Chondrocyte (in vitro differentiated cells): ENCODE data around the gene JMJD7. TPM values are rescaled to one million over a fixed set of nuclear protein-coding genes. Genes with fewer than 3 reads are reported as not detected.

ENCODE experiments used
- DNase-seq: peaks from one replicate; pipeline ENCODE4 v3.0.0; 2021; ENCODE audit warnings: mixed read lengths, low spot score
- H3K27ac Mint-ChIP-seq: one replicate; pipeline ENCODE4 v1.8.0; 2021; ENCODE audit warnings: mild to moderate bottlenecking, moderate library complexity, mixed read lengths; ENCODE audit not compliant: unreplicated experiment
- H3K27me3 Mint-ChIP-seq: 2 replicates; pipeline ENCODE4 v1.8.0; 2021; ENCODE audit warnings: low read depth, mixed read lengths
- H3K36me3 Mint-ChIP-seq: 2 replicates; pipeline ENCODE4 v1.8.0; 2021; ENCODE audit warnings: low read depth, mixed read lengths
- H3K4me1 Mint-ChIP-seq: 2 replicates; pipeline ENCODE4 v1.8.0; 2021; ENCODE audit warnings: low read depth, mild to moderate bottlenecking, mixed read lengths
- H3K4me3 Mint-ChIP-seq: one replicate; pipeline ENCODE4 v1.8.0; 2021; ENCODE audit warnings: mild to moderate bottlenecking, moderate library complexity, mixed read lengths; ENCODE audit not compliant: unreplicated experiment
- H3K9me3 Mint-ChIP-seq: 2 replicates; pipeline ENCODE4 v1.8.0; 2021; ENCODE audit warnings: low read depth, mixed read lengths
- total RNA-seq: library from RNA; stranded (reverse); gene quantifications from 3 replicates; pipeline ENCODE4 v1.2.1, GENCODE V29; 2021
- TF ChIP-seq, protein P1 (sequence below): fragments of 200-600 bp; sonication (generic); IDR thresholded peaks from 2 replicates; pipeline ENCODE4 v1.5.0; 2021; ENCODE audit warnings: antibody characterized with exemption, mild to moderate bottlenecking, moderate library complexity

The JMJD7 gene
- total RNA-seq, 1 donor from 2014 or later, result 5.2 TPM

DNA sequence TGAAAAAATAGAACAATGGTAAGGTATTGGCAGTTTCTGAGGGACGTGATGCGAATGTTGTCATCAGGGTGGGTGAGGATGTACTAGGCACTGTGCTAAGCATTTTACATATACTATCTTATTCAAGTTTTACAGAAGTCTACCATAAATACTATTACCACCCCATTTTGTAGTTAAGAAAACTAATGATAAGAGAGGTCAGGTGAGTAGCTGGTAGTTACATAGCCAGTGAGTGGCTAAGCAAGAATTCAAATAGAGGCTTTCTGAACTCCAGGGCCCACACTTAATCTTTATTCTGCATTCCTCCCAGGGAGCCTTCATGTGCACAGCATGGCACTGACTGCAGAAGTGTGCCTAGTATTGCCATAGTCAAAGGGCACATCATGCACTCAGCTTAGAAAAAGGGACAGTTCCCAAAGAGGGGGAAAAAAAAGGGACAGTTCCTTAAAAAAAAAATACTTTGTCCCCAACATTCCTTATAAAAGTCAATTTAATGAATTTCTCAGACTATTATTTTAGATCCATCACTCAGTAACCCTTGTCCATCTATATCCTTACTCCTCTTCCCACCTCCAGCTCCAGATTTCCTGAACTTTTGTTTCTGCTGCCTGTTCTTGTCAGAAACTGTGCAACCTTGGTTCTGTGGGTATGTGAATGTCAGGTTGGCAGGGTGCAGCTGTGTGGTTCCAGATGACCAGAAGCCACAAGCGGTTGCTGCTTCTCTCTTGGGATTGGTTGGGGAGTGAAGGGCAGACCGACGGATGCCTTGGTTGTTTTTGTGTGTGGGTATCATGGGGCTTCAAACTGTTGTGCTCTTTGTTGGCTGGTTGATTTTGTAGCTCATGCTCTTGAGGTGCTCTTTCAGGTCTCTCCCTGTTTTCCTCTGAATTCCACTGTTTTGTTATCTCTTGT, 45.3 kb upstream of the JMJD7 start:
- no peak overlapping the region for H3K4me3 Mint-ChIP-seq
- peaks cover 35% of the 10 kb centered on the region for H3K4me1 Mint-ChIP-seq
- no peak for DNase-seq
- TF ChIP-seq, protein P1, sequence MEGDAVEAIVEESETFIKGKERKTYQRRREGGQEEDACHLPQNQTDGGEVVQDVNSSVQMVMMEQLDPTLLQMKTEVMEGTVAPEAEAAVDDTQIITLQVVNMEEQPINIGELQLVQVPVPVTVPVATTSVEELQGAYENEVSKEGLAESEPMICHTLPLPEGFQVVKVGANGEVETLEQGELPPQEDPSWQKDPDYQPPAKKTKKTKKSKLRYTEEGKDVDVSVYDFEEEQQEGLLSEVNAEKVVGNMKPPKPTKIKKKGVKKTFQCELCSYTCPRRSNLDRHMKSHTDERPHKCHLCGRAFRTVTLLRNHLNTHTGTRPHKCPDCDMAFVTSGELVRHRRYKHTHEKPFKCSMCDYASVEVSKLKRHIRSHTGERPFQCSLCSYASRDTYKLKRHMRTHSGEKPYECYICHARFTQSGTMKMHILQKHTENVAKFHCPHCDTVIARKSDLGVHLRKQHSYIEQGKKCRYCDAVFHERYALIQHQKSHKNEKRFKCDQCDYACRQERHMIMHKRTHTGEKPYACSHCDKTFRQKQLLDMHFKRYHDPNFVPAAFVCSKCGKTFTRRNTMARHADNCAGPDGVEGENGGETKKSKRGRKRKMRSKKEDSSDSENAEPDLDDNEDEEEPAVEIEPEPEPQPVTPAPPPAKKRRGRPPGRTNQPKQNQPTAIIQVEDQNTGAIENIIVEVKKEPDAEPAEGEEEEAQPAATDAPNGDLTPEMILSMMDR, result no peak
- no peak overlapping the region for H3K27ac Mint-ChIP-seq
- no peaks in the 10 kb centered on the region for H3K9me3 Mint-ChIP-seq
- H3K36me3 Mint-ChIP-seq, result peaks cover 6% of the 10 kb centered on the region
- H3K27me3 Mint-ChIP-seq, result no peaks in the 10 kb centered on the region

DNA sequence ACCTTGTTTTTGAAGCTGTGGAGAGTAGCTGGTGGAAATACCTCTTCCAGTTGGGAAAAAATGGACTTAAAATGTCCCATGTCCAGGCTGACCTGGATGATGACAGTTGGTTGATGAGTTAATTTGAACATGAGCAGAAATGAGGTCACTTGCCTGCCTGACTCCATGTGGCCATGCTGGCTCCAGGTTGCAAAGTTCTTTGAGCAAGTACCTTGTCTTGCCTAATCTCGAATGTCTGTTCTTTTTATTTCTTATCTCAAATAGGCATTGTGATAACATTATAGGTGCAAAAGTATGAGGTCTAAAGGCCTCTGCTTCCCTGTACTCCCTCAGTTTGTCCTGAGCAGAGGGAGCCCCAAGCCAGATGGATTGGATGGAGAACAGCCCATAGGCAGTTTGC, 44.6 kb upstream of the JMJD7 start:
- H3K36me3 Mint-ChIP-seq, result peaks cover 6% of the 10 kb centered on the region
- no peaks in the 10 kb centered on the region for H3K27me3 Mint-ChIP-seq
- TF ChIP-seq, protein P1, result no peak
- H3K4me3 Mint-ChIP-seq, result no peak overlapping the region
- no peaks in the 10 kb centered on the region for H3K9me3 Mint-ChIP-seq
- no peak for DNase-seq
- H3K4me1 Mint-ChIP-seq, result peaks cover 31% of the 10 kb centered on the region
- no peak overlapping the region for H3K27ac Mint-ChIP-seq

DNA sequence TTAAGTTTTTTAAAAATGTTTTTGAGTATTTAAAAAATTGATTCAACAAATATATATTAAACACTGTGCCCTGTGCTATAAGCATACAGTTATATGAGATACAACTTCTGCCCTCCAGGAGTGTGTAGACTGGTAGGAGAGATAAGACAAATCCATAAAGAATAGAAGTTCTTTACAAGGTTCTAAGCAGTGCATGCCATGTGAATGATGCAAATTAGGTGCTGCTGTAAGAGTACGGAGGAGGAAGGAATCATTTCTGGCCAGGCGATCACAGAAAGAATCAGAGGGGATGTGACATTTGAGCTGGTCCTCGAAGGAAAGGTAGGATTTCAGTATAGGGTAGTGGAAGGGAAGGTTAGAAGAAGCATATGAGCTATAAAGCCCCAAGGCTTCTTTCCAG, 39.6 kb upstream of the JMJD7 start:
- H3K4me3 Mint-ChIP-seq, result no peak overlapping the region
- no peak overlapping the region for H3K27ac Mint-ChIP-seq
- peaks cover 4% of the 10 kb centered on the region for H3K36me3 Mint-ChIP-seq
- H3K4me1 Mint-ChIP-seq, result peaks cover 37% of the 10 kb centered on the region
- no peak for DNase-seq
- H3K9me3 Mint-ChIP-seq, result no peaks in the 10 kb centered on the region
- H3K27me3 Mint-ChIP-seq, result no peaks in the 10 kb centered on the region
- TF ChIP-seq, protein P1, result no peak

DNA sequence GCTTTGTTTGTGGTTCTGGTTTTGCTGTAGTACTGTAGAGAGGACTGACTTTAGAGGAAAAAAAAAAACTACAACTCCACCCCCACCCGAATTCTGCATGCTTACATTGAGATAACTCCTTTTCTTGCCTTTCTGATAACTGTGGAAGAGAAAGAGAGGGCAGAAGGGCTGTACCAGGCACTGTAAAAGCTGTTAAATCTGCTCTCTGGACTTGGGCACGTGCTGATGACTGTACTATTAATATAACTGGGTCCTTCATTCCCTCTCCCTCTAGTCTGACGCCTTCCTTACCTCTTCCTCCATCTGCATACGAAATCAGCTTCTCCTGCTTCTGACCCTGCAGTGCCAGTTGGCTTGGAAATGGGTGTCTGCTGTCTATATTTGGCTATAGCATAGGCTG, 38.7 kb upstream of the JMJD7 start:
- TF ChIP-seq, protein P1, result no peak
- Mint-ChIP-seq H3K4me1 (peaks cover 44% of the 10 kb centered on the region), H3K27me3 (no peaks in the 10 kb centered on the region), H3K4me3 (no peak overlapping the region), H3K27ac (no peak overlapping the region), H3K36me3 (no peaks in the 10 kb centered on the region), H3K9me3 (no peaks in the 10 kb centered on the region)
- no peak for DNase-seq

DNA sequence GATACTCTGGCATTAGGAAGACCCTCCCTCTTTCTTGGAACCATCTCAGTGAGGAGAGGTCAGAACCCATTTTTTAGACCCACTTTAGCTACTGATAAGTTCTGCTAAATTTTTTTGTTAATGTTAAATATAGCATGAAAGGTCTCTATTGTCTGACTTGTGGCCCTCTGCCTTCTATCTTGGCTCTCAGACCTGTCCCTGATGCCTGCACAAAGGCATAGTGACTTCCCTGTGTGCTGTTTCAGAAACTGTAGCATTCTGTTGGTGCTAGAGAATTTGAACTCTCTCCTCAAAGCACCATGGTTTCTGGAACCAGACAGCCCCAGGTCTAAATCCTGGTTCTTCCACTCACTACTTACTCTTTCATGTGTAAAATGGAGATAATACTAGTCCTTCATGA, 38.2 kb upstream of the JMJD7 start:
- H3K4me1 Mint-ChIP-seq, result peaks cover 44% of the 10 kb centered on the region
- H3K36me3 Mint-ChIP-seq, result no peaks in the 10 kb centered on the region
- no peak overlapping the region for H3K4me3 Mint-ChIP-seq
- TF ChIP-seq, protein P1, result no peak
- H3K27me3 Mint-ChIP-seq, result no peaks in the 10 kb centered on the region
- no peaks in the 10 kb centered on the region for H3K9me3 Mint-ChIP-seq
- no peak for DNase-seq
- no peak overlapping the region for H3K27ac Mint-ChIP-seq
